ENCODE results near the gene TMEM132D.

- TF ChIP-seq TEAD1 (CRISPR knock-in tag; IDR thresholded peaks at IDR 0.05) (no peak), SOX15 (CRISPR knock-in tag; IDR thresholded peaks at IDR 0.05) (no peak), CTCF (IDR thresholded peaks at IDR 0.05) (no peak), ZSCAN18 (CRISPR knock-in tag; IDR thresholded peaks at IDR 0.05) (no peak), TEAD4 (CRISPR knock-in tag; IDR thresholded peaks at IDR 0.05) (no peak), ZBTB43 (CRISPR knock-in tag; IDR thresholded peaks at IDR 0.05) (no peak), SMAD3 (CRISPR knock-in tag; IDR thresholded peaks at IDR 0.05; ENCODE audit: borderline replicate concordance) (no peak), TCF7 (CRISPR knock-in tag; IDR thresholded peaks at IDR 0.05; ENCODE audit: low read depth) (no peak), ETV6 (CRISPR knock-in tag; IDR thresholded peaks at IDR 0.05) (no peak), JUN (CRISPR knock-in tag; IDR thresholded peaks at IDR 0.05) (no peak), ZNF232 (CRISPR knock-in tag; IDR thresholded peaks at IDR 0.05) (no peak)
Observed at GRCh38 chr12:129226005-129226404, 677.8 kb downstream of the TMEM132D start.

All from WTC11 (cell line).